HFFc6 (cell line): ENCODE measurements around the gene NBR1. TPM values are rescaled to one million over a fixed set of nuclear protein-coding genes. Genes with fewer than 3 reads are reported as not detected.
"Not testable (repeated sequence)": the region's sequence is repeated elsewhere in the genome, so short reads cannot be mapped to it uniquely, and the experiment has no call there.

Experiments used
- DNase-seq: peaks from one replicate; pipeline ENCODE4 v3.0.0-alpha.2; 2018
- H3K27ac Mint-ChIP-seq: 2 replicates; pipeline ENCODE4 v1.8.0; 2020; ENCODE audit warnings: mild to moderate bottlenecking, mixed read lengths
- H3K27me3 Mint-ChIP-seq: 2 replicates; pipeline ENCODE4 v1.8.0; 2021; ENCODE audit warnings: mild to moderate bottlenecking, moderate library complexity, mixed read lengths; ENCODE audit not compliant: insufficient read depth
- H3K36me3 Mint-ChIP-seq: 2 replicates; pipeline ENCODE4 v1.8.0; 2021; ENCODE audit warnings: low read depth, mixed read lengths
- H3K4me1 Mint-ChIP-seq: 2 replicates; pipeline ENCODE4 v1.8.0; 2020; ENCODE audit warnings: low read depth, mixed read lengths
- H3K4me3 Mint-ChIP-seq: 2 replicates; pipeline ENCODE4 v1.8.0; 2020; ENCODE audit warnings: mild to moderate bottlenecking, moderate library complexity, mixed read lengths
- H3K9me3 Mint-ChIP-seq: 2 replicates; pipeline ENCODE4 v1.8.0; 2020; ENCODE audit warnings: mild to moderate bottlenecking, mixed read lengths
- long read RNA-seq: library from polyadenylated mRNA; unstranded; transcript quantifications from one replicate; pipeline ENCODE4 v2.0.0, GENCODE V29; 2019
- total RNA-seq, 6 experiments: library from RNA; stranded (reverse); fragmentation: NEBNext Ultra II Directional; extraction: Animal tissue kit (Norgen Biotek cat#: 25700); gene quantifications; 2 replicates in 1 of 6; 3 replicates in 5 of 6; pipeline ENCODE4 v1.2.3, GENCODE V29; 2021
- TF ChIP-seq, protein P1 (sequence below): fragments of 200-600 bp; sonication (generic); IDR thresholded peaks from 2 replicates; pipeline ENCODE4 v1.5.0; 2021; ENCODE audit warnings: antibody characterized with exemption, mild to moderate bottlenecking

The NBR1 gene, protein sequence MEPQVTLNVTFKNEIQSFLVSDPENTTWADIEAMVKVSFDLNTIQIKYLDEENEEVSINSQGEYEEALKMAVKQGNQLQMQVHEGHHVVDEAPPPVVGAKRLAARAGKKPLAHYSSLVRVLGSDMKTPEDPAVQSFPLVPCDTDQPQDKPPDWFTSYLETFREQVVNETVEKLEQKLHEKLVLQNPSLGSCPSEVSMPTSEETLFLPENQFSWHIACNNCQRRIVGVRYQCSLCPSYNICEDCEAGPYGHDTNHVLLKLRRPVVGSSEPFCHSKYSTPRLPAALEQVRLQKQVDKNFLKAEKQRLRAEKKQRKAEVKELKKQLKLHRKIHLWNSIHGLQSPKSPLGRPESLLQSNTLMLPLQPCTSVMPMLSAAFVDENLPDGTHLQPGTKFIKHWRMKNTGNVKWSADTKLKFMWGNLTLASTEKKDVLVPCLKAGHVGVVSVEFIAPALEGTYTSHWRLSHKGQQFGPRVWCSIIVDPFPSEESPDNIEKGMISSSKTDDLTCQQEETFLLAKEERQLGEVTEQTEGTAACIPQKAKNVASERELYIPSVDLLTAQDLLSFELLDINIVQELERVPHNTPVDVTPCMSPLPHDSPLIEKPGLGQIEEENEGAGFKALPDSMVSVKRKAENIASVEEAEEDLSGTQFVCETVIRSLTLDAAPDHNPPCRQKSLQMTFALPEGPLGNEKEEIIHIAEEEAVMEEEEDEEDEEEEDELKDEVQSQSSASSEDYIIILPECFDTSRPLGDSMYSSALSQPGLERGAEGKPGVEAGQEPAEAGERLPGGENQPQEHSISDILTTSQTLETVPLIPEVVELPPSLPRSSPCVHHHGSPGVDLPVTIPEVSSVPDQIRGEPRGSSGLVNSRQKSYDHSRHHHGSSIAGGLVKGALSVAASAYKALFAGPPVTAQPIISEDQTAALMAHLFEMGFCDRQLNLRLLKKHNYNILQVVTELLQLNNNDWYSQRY
- total RNA-seq = 100 to 1,000 TPM; 104 to 123 (median 118) TPM
- long read RNA-seq, partial matches to known transcripts = 25 of 103 reads
- long read RNA-seq, other reads (novel, unspliced or antisense) = 77 of 103 reads

DNA sequence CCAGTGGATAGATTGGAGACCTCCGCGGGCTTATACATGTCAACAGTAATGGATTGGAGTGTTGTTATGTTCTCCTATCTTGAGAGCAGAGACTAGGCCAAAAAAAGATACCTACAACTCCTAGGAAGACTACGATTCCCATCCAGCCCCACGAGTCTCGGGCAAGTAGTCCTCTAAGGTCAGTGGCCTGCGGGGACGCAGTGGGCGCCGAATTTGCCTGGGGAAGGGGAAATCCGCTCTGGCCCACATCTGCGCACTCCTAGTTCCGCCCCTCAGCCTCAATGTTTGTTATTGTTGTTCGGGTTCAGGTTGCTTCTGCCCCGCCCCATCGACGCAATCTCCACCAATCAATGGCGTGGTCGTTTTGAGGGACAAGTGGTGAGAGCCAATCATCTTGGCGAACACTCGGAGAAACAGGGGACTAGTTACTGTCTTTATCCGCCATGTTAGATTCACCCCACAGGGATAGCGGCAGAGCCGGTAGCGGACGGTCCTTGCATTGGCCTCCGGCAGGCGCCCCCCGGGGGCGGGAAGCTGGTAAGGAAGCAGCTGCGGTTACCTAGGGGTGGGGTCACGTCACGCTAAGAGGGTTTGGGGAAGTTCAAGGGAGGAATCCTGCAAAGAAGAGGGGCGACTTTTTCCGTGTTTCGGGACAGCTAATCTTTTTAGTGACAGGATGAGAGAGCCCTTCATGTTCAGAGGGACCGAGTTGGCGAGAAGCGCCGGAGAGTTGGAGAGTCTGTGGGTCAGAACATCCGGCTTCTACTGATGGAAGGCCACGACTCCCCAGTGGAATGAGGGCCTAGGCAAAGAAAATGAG is at the start of gene NBR1:
Gene NBR1, plus strand, starts transcription at position 449 of the 820 bp plus-strand sequence. CDS start 4,586 bp downstream, outside the sequence.
- Mint-ChIP-seq H3K27ac (no peak within 1 kb of the TSS), H3K36me3 (peaks cover 35% of the 10 kb centered on the region), H3K4me3 (no peak within 1 kb of the TSS), H3K27me3 (peaks cover 4% of the 10 kb centered on the region), H3K9me3 (peaks cover 17% of the 10 kb centered on the region), H3K4me1 (peaks cover 37% of the 10 kb centered on the region)
- DNase-seq = peak; percentile 96
- TF ChIP-seq, protein P1, sequence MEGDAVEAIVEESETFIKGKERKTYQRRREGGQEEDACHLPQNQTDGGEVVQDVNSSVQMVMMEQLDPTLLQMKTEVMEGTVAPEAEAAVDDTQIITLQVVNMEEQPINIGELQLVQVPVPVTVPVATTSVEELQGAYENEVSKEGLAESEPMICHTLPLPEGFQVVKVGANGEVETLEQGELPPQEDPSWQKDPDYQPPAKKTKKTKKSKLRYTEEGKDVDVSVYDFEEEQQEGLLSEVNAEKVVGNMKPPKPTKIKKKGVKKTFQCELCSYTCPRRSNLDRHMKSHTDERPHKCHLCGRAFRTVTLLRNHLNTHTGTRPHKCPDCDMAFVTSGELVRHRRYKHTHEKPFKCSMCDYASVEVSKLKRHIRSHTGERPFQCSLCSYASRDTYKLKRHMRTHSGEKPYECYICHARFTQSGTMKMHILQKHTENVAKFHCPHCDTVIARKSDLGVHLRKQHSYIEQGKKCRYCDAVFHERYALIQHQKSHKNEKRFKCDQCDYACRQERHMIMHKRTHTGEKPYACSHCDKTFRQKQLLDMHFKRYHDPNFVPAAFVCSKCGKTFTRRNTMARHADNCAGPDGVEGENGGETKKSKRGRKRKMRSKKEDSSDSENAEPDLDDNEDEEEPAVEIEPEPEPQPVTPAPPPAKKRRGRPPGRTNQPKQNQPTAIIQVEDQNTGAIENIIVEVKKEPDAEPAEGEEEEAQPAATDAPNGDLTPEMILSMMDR = peak; percentile 56

DNA sequence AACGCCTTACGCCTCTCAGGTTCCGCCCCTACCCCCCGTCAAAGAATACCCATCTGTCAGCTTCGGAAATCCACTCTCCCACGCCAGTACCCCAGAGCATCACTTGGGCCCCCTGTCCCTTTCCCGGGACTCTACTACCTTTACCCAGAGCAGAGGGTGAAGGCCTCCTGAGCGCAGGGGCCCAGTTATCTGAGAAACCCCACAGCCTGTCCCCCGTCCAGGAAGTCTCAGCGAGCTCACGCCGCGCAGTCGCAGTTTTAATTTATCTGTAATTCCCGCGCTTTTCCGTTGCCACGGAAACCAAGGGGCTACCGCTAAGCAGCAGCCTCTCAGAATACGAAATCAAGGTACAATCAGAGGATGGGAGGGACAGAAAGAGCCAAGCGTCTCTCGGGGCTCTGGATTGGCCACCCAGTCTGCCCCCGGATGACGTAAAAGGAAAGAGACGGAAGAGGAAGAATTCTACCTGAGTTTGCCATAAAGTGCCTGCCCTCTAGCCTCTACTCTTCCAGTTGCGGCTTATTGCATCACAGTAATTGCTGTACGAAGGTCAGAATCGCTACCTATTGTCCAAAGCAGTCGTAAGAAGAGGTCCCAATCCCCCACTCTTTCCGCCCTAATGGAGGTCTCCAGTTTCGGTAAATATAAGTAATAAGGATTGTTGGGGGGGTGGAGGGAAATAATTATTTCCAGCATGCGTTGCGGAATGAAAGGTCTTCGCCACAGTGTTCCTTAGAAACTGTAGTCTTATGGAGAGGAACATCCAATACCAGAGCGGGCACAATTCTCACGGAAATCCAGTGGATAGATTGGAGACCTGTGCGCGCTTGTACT is 45.7 kb upstream of the NBR1 start, which contains the start of gene BRCA1:
Gene BRCA1, minus strand, starts transcription at position 232 of the 834 bp plus-strand sequence. CDS start 1,268 bp downstream, outside the sequence.
- Mint-ChIP-seq H3K27ac (peak within 1 kb of the TSS; percentile 96), H3K9me3 (peaks cover 5% of the 10 kb centered on the region; the same call in 1 of the 2 replicates), H3K36me3 (peaks cover 19% of the 10 kb centered on the region), H3K4me1 (peaks cover 23% of the 10 kb centered on the region), H3K27me3 (peaks cover 5% of the 10 kb centered on the region), H3K4me3 (peak within 1 kb of the TSS; percentile 96)
- TF ChIP-seq, protein P1 = no peak
- DNase-seq = peak; percentile 99

DNA sequence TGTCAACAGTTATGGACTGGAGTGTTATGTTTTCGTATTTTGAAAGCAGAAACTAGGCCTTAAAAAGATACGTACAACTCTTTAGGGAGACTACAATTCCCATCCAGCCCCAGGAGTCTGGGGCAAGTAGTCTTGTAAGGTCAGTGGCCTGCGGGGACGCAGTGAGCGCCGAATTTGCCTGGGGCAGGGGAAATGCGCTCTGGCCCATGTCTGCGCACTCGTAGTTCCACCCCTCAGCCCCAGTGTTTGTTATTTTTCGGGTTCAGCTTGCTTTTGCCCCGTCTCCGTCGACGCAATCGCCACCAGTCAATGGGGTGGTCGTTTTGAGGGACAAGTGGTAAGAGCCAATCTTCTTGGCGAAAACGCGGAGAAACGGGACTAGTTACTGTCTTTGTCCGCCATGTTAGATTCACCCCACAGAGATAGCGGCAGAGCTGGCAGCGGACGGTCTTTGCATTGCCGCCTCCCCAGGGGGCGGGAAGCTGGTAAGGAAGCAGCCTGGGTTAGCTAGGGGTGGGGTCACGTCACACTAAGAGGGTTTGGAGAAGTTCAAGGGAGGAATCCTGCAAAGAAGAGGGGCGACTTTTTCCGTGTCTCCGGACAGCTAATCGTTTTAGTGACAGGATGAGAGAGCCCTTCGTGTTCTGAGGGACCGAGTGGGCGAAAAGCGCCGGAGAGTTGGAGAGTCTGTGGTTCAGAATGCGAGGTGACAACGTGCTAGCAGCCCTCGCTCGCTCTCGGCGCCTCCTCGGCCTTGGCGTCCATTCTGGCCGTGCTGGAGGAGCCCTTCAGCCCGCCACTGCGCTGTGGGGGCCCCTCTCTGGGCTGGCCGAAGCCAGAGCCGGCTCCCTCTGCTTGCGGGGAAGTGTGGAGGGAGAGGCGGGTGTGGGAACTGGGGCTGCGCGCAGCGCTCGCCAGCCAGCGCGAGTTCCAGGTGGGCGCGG is 44.8 kb upstream of the NBR1 start:
- Mint-ChIP-seq H3K4me1 (peaks cover 23% of the 10 kb centered on the region), H3K27me3 (peaks cover 5% of the 10 kb centered on the region), H3K36me3 (peaks cover 19% of the 10 kb centered on the region), H3K4me3 (peak overlapping the region; percentile 96), H3K9me3 (peaks cover 5% of the 10 kb centered on the region; the same call in 1 of the 2 replicates), H3K27ac (peak overlapping the region; percentile 96)
- no peak for DNase-seq
- TF ChIP-seq, protein P1 = no peak

DNA sequence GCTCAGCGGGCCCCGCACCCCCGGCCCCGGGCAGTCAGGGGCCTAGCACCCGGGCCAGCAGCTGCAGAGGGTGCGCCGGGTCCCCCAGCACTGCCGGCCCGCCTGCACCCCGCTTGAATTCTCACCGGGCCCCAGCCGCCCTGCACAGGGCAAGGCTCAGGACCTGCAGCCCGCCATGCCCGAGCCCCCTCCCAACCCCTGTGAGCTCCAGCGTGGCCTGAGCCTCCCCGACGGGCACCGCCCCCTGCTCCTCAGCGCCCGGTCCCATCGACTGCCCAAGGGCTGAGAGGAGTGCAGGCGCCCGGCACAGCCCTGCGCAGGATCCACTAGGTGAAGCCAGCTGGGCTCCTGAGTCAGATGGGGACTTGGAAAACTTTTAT is 44.1 kb upstream of the NBR1 start:
- Mint-ChIP-seq H3K27ac (no peak overlapping the region), H3K36me3 (peaks cover 19% of the 10 kb centered on the region), H3K4me1 (peaks cover 23% of the 10 kb centered on the region), H3K27me3 (peaks cover 5% of the 10 kb centered on the region), H3K4me3 (peak overlapping the region; percentile 60; the same call in 1 of the 2 replicates), H3K9me3 (peaks cover 5% of the 10 kb centered on the region; the same call in 1 of the 2 replicates)
- TF ChIP-seq, protein P1 = no peak
- DNase-seq = no peak

DNA sequence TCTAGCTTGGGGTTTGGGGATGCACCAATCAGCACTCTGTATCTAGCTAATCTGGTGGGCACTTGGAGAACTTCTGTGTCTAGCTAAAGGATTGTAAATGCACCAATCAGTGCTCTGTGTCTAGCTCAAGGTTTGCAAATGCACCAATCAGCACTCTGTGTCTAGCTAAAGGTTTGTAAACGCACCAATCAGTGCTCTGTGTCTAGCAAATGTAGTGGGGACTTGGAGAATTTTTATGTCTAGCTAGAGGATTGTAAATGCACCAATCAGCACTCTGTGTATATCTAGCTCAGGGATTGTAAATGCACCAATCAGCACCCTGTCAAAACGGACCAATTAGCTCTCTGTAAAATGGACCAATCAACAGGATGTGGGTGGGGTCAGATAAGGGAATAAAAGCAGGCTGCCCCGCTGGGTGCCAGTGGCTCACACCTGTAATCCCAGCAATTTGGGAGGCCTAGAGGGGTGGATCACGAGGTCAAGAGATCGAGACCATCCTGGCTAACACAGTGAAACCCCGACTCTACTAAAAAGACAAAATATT is 43.6 kb upstream of the NBR1 start:
- not testable (repeated sequence) for DNase-seq, H3K9me3 Mint-ChIP-seq, H3K27me3 Mint-ChIP-seq, H3K27ac Mint-ChIP-seq
- H3K36me3 Mint-ChIP-seq = peaks cover 19% of the 10 kb centered on the region
- H3K4me1 Mint-ChIP-seq = peaks cover 23% of the 10 kb centered on the region
- H3K4me3 Mint-ChIP-seq = peak overlapping the region; percentile 60
